HCT116 (cell line): Measurements from ENCODE around the gene CYTH2. TPM values are rescaled to one million over a fixed set of nuclear protein-coding genes. Genes with fewer than 3 reads are reported as not detected.

ENCODE experiments used
- ATAC-seq: fragments of 200-7000 bp; cut with Tn5 transposase; 2 replicates; pipeline ENCODE4 v1.9.1; 2020; ENCODE audit warnings: mild to moderate bottlenecking, moderate library complexity
- BruUV-seq: library from RNA; stranded (reverse); fragments of 400-500 nt; replicated peaks from 2 replicates; lab custom pipeline; 2021; lab: Mats Ljungman, UMichigan
- CTCF ChIA-PET: fragments of 300-600 bp; sonication (Branson Sonifier 250); formaldehyde crosslinking; loops from one replicate; lab custom pipeline; 2021; ENCODE audit warnings: antibody characterized with exemption; lab: Charles Lee
- POLR2A ChIA-PET: fragments of 300-600, 350-600 bp; sonication (Branson Sonifier 250); formaldehyde crosslinking; loops from one replicate; lab custom pipeline; 2021; ENCODE audit warnings: antibody characterized with exemption; lab: Charles Lee
- RAD21 ChIA-PET, 2 experiments: fragments of 300-600 bp; sonication (Branson Sonifier 250); formaldehyde crosslinking; loops; one replicate each; lab custom pipeline; 2023; ENCODE audit warnings: low total read pairs in 2 of 2; ENCODE audit not compliant: uncharacterized antibody in 2 of 2, unreplicated experiment in 2 of 2, low non-redundant PET in 1 of 2; lab: Charles Lee
- DNase-seq: peaks from one replicate; pipeline ENCODE4 v3.0.0-alpha.2; 2010; ENCODE audit warnings: low read depth, low spot score
- H2AFZ ChIP-seq: fragments of 200-600 bp; shearing (Covaris generic), sonication (generic); 2 replicates; pipeline ENCODE4 v1.6.1; 2017; ENCODE audit warnings: low read depth, mixed run types, mixed read lengths, antibody characterized with exemption, low read length; ENCODE audit not compliant: poor library complexity, severe bottlenecking
- H3K27ac ChIP-seq: 2 replicates; pipeline ENCODE4 v1.5.1; 2012; ENCODE audit warnings: low read depth, low read length
- H3K27me3 ChIP-seq: fragments of 200-600 bp; sonication (generic); 2 replicates; pipeline ENCODE4 v1.6.1; 2016; ENCODE audit warnings: mixed run types, low read length, mixed read lengths; ENCODE audit not compliant: insufficient read depth
- H3K36me3 ChIP-seq, 2 experiments: fragments of 200-500 bp in 1 of 2; fragments of 200-600 bp in 1 of 2; sonication (Bioruptor generic) in 1 of 2; sonication (generic) in 1 of 2; 2 replicates each; pipeline versions ENCODE4 v1.5.1 to v1.6.1; 2014 to 2016; ENCODE audit warnings: low read length in 2 of 2, inconsistent platforms in 1 of 2, mixed read lengths in 1 of 2, mixed run types in 1 of 2; ENCODE audit not compliant: insufficient read depth in 2 of 2, control insufficient read depth in 1 of 2
- H3K4me1 ChIP-seq, 2 experiments: fragments of 200-600 bp in 1 of 2; sonication (generic) in 1 of 2; 2 replicates each; pipeline versions ENCODE4 v1.5.1 to v1.6.1; 2012 to 2017; ENCODE audit warnings: low read length in 2 of 2, inconsistent platforms in 1 of 2, mild to moderate bottlenecking in 1 of 2, mixed read lengths in 1 of 2, mixed run types in 1 of 2, moderate library complexity in 1 of 2; ENCODE audit not compliant: insufficient read depth in 2 of 2, control insufficient read depth in 1 of 2
- H3K4me2 ChIP-seq: fragments of 200-600 bp; sonication (generic); 2 replicates; pipeline ENCODE4 v1.6.1; 2017; ENCODE audit warnings: mixed run types, low read length, mixed read lengths
- H3K4me3 ChIP-seq, 2 experiments: fragments of 200-600 bp in 1 of 2; sonication (generic) in 1 of 2; replicated peaks in 1 of 2; 2 replicates each; pipeline ENCODE4 v1.5.1; 2011 to 2016; ENCODE audit warnings: low read length in 2 of 2, control low read depth in 1 of 2, low read depth in 1 of 2, mild to moderate bottlenecking in 1 of 2, mixed read lengths in 1 of 2, mixed run types in 1 of 2
- H3K79me2 ChIP-seq: fragments of 200-600 bp; sonication (generic); 2 replicates; pipeline ENCODE4 v1.6.1; 2017; ENCODE audit warnings: mild to moderate bottlenecking, mixed run types, low read length, moderate library complexity, mixed read lengths; ENCODE audit not compliant: insufficient read depth
- H3K9ac ChIP-seq: fragments of 200-600 bp; sonication (generic); 2 replicates; pipeline ENCODE4 v1.6.1; 2016; ENCODE audit warnings: low read length, mixed read lengths
- H3K9me2 ChIP-seq: fragments of 200-600 bp; sonication (generic), shearing (Covaris generic); 2 replicates; pipeline ENCODE4 v1.6.1; 2017; ENCODE audit warnings: mixed run types, mild to moderate bottlenecking, moderate library complexity; ENCODE audit not compliant: insufficient read depth
- H3K9me3 ChIP-seq, 2 experiments: fragments of 200-500 bp in 1 of 2; fragments of 200-600 bp in 1 of 2; sonication (Bioruptor generic) in 1 of 2; sonication (generic) in 1 of 2; 2 replicates each; pipeline ENCODE4 v1.6.1; 2014 to 2017; ENCODE audit warnings: low read length in 2 of 2, mixed read lengths in 2 of 2, inconsistent platforms in 1 of 2, low read depth in 1 of 2, mild to moderate bottlenecking in 1 of 2, mixed run types in 1 of 2, moderate library complexity in 1 of 2; ENCODE audit not compliant: control insufficient read depth in 1 of 2, insufficient read depth in 1 of 2
- H4K20me1 ChIP-seq: fragments of 200-600 bp; sonication (generic), shearing (Covaris generic); 2 replicates; pipeline ENCODE4 v1.6.1; 2017; ENCODE audit warnings: mixed run types, mild to moderate bottlenecking, moderate library complexity; ENCODE audit not compliant: insufficient read depth
- CEBPB ChIP-seq: IDR thresholded peaks from 2 replicates; pipeline ENCODE4 v1.6.1; 2012; ENCODE audit warnings: low read depth
- ELF1 ChIP-seq: IDR thresholded peaks from 2 replicates; pipeline ENCODE4 v1.6.1; 2012; ENCODE audit warnings: low read depth, borderline replicate concordance
- EZH2 ChIP-seq: fragments of 200-600 bp; sonication (generic); IDR thresholded peaks from 2 replicates; pipeline ENCODE4 v1.6.1; 2017; ENCODE audit warnings: antibody characterized with exemption, mixed run types
- EZH2phosphoT487 ChIP-seq: fragments of 200-600 bp; IDR thresholded peaks from 2 replicates; pipeline ENCODE4 v1.6.1; 2018; ENCODE audit warnings: antibody characterized with exemption, borderline replicate concordance
- FOSL1 ChIP-seq: IDR thresholded peaks from 2 replicates; pipeline ENCODE4 v1.6.1; 2012; ENCODE audit warnings: low read depth
- JUND ChIP-seq: IDR thresholded peaks from 2 replicates; pipeline ENCODE4 v1.6.1; 2012
- POLR2A ChIP-seq: IDR thresholded peaks from 2 replicates; pipeline ENCODE4 v1.7.0; 2011; ENCODE audit warnings: borderline replicate concordance; ENCODE audit not compliant: insufficient read depth, insufficient read length; ENCODE audit errors: extremely low read depth
- RAD21 ChIP-seq: IDR thresholded peaks from 2 replicates; pipeline ENCODE4 v1.6.1; 2012; ENCODE audit warnings: low read depth, mild to moderate bottlenecking
- SP1 ChIP-seq: IDR thresholded peaks from 2 replicates; pipeline ENCODE4 v1.6.1; 2012; ENCODE audit warnings: low read depth
- TCF7L2 ChIP-seq: IDR thresholded peaks from 2 replicates; pipeline ENCODE4 v1.7.0; 2011; ENCODE audit warnings: borderline replicate concordance, inconsistent platforms; ENCODE audit not compliant: insufficient read depth, insufficient read length; ENCODE audit errors: extremely low read depth
- ZFX ChIP-seq: fragments of 450-650 bp; IDR thresholded peaks from 2 replicates; pipeline ENCODE4 v1.6.1; 2017
- intact Hi-C: fragments of 100-400 bp; cut with micrococcal nuclease; formaldehyde crosslinking; loops from 2 replicates; pipeline ENCODE4 v1.10.0; 2022
- total RNA-seq: library from RNA; stranded (reverse); gene quantifications from one replicate; pipeline ENCODE4 v1.2.1, GENCODE V29; 2021; ENCODE audit not compliant: unreplicated experiment
- TF ChIP-seq, protein P1 (sequence below), 3 experiments: fragments of 200-600 bp in 1 of 3; sonication (generic) in 1 of 3; IDR thresholded peaks in 2 of 3; conservative IDR thresholded peaks in 1 of 3; 2 replicates each; pipeline ENCODE4 v1.5.1; 2012 to 2017; ENCODE audit warnings: low read depth in 2 of 3, low read length in 2 of 3, antibody characterized with exemption in 1 of 3, borderline replicate concordance in 1 of 3, control low read depth in 1 of 3, mild to moderate bottlenecking in 1 of 3, mixed read lengths in 1 of 3, mixed run types in 1 of 3, moderate library complexity in 1 of 3; ENCODE audit not compliant: insufficient read depth in 1 of 3
- TF ChIP-seq, protein P2 (sequence below): IDR thresholded peaks from 2 replicates; pipeline ENCODE4 v1.6.1; 2012; ENCODE audit warnings: low read depth
- TF ChIP-seq, protein P3 (sequence below): IDR thresholded peaks from 2 replicates; pipeline ENCODE4 v1.6.1; 2012
- TF ChIP-seq, protein P4 (sequence below): IDR thresholded peaks from 2 replicates; pipeline ENCODE4 v1.6.1; 2012

The CYTH2 gene
- total RNA-seq, 1 experiment from 2014 or later: 75.3 TPM

- Histone ChIP-seq H3K4me2 (no peak overlapping the region), H2AFZ (no peak overlapping the region), H3K79me2 (no peaks in the 10 kb centered on the region), H3K9ac (no peak overlapping the region), H3K4me3 (no peak overlapping the region), H3K4me1 (peaks cover 0 to 10% of the 10 kb centered on the region in 2 experiments; a peak in 2 of 4 replicates), H4K20me1 (no peaks in the 10 kb centered on the region), H3K27ac (no peak overlapping the region), H3K36me3 (peaks cover 18 to 45% of the 10 kb centered on the region in 2 experiments), H3K27me3 (no peaks in the 10 kb centered on the region), H3K9me2 (no peaks in the 10 kb centered on the region), H3K9me3 (no peaks in the 10 kb centered on the region)
- POLR2A ChIA-PET: no interaction called here
- RAD21 ChIA-PET: no interaction called here
- no peak for TF ChIP-seq CEBPB
- TF ChIP-seq EZH2phosphoT487: no peak
- TF ChIP-seq, protein P1, sequence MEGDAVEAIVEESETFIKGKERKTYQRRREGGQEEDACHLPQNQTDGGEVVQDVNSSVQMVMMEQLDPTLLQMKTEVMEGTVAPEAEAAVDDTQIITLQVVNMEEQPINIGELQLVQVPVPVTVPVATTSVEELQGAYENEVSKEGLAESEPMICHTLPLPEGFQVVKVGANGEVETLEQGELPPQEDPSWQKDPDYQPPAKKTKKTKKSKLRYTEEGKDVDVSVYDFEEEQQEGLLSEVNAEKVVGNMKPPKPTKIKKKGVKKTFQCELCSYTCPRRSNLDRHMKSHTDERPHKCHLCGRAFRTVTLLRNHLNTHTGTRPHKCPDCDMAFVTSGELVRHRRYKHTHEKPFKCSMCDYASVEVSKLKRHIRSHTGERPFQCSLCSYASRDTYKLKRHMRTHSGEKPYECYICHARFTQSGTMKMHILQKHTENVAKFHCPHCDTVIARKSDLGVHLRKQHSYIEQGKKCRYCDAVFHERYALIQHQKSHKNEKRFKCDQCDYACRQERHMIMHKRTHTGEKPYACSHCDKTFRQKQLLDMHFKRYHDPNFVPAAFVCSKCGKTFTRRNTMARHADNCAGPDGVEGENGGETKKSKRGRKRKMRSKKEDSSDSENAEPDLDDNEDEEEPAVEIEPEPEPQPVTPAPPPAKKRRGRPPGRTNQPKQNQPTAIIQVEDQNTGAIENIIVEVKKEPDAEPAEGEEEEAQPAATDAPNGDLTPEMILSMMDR (IDR thresholded peaks at IDR 0.05 in 2 of 3, conservative IDR thresholded peaks at IDR 0.05 in 1 of 3; ENCODE audit: borderline replicate concordance in 1 of 3, insufficient read depth in 1 of 3, low read depth in 2 of 3, low read length in 2 of 3): no peak
- TF ChIP-seq, protein P2, sequence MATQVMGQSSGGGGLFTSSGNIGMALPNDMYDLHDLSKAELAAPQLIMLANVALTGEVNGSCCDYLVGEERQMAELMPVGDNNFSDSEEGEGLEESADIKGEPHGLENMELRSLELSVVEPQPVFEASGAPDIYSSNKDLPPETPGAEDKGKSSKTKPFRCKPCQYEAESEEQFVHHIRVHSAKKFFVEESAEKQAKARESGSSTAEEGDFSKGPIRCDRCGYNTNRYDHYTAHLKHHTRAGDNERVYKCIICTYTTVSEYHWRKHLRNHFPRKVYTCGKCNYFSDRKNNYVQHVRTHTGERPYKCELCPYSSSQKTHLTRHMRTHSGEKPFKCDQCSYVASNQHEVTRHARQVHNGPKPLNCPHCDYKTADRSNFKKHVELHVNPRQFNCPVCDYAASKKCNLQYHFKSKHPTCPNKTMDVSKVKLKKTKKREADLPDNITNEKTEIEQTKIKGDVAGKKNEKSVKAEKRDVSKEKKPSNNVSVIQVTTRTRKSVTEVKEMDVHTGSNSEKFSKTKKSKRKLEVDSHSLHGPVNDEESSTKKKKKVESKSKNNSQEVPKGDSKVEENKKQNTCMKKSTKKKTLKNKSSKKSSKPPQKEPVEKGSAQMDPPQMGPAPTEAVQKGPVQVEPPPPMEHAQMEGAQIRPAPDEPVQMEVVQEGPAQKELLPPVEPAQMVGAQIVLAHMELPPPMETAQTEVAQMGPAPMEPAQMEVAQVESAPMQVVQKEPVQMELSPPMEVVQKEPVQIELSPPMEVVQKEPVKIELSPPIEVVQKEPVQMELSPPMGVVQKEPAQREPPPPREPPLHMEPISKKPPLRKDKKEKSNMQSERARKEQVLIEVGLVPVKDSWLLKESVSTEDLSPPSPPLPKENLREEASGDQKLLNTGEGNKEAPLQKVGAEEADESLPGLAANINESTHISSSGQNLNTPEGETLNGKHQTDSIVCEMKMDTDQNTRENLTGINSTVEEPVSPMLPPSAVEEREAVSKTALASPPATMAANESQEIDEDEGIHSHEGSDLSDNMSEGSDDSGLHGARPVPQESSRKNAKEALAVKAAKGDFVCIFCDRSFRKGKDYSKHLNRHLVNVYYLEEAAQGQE: no peak
- no peak for TF ChIP-seq ZFX
- no peak for TF ChIP-seq EZH2
- no peak for TF ChIP-seq POLR2A
- TF ChIP-seq JUND: no peak
- no peak for TF ChIP-seq TCF7L2
- no peak for TF ChIP-seq RAD21
- TF ChIP-seq, protein P3, sequence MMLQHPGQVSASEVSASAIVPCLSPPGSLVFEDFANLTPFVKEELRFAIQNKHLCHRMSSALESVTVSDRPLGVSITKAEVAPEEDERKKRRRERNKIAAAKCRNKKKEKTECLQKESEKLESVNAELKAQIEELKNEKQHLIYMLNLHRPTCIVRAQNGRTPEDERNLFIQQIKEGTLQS: no peak
- TF ChIP-seq FOSL1: no peak
- TF ChIP-seq, protein P4, sequence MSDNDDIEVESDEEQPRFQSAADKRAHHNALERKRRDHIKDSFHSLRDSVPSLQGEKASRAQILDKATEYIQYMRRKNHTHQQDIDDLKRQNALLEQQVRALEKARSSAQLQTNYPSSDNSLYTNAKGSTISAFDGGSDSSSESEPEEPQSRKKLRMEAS: no peak
- TF ChIP-seq ELF1: no peak
- TF ChIP-seq SP1: no peak
- no TSS peak for BruUV-seq
- DNase-seq (no peak), ATAC-seq (no peak)
- CTCF ChIA-PET: no interaction called here
- intact Hi-C loops: no loop called here
Measured at GRCh38 chr19:48477698-48478338, 8.6 kb downstream of the CYTH2 start.
